Activated CD4-positive, alpha-beta T cell treated with anti-CD3 and anti-CD28 coated beads, Interleukin-2, amount 50 U/mL, for 4 hours (primary cell): ENCODE results near the gene CD53.

ENCODE experiments used
- DNase-seq, 2 experiments: peaks; one replicate each; pipeline ENCODE4 v3.0.0-alpha.2; 2020

Gene CD53

DNA sequence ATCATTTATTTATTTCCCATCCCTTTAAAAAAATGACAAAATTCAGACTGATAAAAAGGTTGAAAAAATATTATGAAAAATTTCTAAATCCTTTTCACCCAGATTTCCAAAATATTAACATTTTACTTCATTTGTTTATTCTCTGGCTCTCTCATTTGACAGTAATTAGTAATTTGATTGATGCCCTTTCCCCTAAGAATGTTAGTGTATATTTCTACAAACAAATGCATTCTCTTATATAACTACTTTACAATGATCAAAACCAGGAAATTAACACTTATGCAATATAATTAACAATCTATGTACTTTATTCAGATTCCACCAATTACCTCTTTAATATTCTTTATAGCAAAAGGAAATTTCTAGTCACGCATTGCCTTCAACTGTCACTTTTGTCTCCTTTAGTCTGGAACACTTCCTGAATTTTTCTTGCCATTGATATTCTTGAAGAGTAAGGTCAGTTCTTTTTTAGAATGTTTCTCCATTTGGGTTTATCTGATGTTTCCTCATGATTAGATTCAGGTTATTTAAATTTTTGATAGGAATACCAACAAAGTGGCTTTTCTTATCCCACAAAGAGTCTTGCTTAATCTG is 3.9 kb downstream of the CD53 start:
- no peak for DNase-seq

- DNase-seq = no peak
Observed at GRCh38 chr1:110877364-110877763, 4.4 kb downstream of the CD53 start.

- DNase-seq = no peak
Observed at GRCh38 chr1:110877776-110878175, 4.8 kb downstream of the CD53 start.

GRCh38 chr1:110878591-110878990 is 5.6 kb downstream of the CD53 start:
- DNase-seq = no peak

DNA sequence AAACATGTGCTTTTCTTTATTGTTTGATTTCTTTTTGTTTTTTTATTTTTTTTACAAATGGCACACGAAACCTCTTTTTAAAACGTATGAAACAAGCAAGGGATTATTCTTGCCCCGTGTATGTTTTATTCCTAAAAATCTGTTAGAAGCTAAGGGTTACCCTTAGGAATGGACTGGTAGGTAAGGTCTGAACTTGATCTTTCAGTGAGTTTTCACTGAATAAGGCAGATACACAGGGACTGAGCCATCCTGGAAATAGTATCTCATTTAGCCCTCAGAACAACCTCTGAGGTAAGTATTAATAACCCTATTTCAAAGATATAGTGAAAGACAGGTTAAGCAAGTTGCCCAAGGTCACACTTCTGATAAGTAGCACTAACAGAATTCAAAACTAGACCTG is 6.0 kb downstream of the CD53 start:
- no peak for DNase-seq

DNA sequence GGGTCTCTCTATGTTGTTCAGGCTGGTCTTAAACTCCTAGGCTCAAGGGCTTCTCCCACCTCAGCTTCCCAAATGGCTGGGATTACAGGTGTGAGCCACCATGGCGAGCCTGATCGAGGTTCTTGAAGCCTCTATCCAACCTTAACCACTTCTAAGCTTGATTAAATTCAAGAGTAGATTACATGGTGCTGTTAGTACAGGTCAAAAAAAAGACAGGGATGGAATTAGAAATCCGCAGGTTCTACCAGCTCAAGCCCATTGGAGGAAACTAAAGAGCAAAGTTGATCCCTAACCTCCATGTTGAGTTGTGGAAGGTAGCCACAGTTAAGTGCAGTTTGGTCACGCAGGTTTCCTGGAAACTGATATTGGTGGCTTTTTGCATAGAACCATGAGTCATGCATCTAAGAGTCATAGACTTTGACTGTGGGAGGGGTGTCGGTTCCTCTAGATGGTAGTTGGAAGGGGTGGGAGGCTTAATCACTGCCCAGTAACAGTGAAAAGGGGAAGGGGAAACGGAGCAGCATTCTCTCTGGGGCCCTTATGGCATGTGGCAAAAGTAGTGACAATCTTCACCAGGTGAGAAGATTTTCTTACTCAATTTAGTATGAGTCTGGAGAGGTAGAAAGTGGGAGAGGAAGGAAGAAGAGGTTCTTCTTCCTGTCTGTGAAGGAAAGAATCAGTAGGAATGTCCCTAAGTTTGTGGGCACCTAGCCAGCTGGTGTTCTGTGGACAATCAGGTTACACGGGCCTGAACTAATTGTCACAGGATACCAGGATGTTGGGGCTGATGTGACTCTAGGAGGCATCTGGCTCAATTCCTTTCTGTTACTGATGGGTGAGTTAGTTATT is 7.0 kb downstream of the CD53 start:
- DNase-seq = peak; percentile 52 to 55

GRCh38 chr1:110880708-110881374 is 7.9 kb downstream of the CD53 start:
- peak; percentile 18 to 32 for DNase-seq

- no peak for DNase-seq
Observed at GRCh38 chr1:110888049-110888448, 15.1 kb downstream of the CD53 start.

GRCh38 chr1:110888641-110889040 is 15.7 kb downstream of the CD53 start:
- no peak for DNase-seq

GRCh38 chr1:110890474-110891196 is 17.7 kb downstream of the CD53 start:
- no peak for DNase-seq

GRCh38 chr1:110893908-110894490 is 21.1 kb downstream of the CD53 start:
- DNase-seq = no peak

DNA sequence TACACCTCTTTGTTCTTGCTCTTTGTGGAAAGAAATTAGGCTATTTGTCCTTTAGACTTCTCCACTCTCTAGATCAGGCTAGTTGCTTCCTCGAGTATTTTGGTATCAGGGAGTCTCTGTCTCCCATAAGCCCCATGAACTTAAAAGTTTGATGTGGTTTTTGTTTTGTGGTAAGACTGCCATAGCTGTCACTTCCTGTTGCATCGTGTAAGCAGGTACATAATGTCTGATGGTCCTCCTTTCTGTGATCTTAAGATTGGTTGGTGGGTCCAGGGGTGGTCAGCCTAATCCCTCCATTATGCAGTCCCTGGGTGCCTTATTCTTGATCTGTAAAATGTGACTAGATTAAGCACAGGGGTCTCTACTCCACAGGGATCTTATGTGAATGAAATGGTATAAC is 23.1 kb downstream of the CD53 start:
- DNase-seq = no peak

DNA sequence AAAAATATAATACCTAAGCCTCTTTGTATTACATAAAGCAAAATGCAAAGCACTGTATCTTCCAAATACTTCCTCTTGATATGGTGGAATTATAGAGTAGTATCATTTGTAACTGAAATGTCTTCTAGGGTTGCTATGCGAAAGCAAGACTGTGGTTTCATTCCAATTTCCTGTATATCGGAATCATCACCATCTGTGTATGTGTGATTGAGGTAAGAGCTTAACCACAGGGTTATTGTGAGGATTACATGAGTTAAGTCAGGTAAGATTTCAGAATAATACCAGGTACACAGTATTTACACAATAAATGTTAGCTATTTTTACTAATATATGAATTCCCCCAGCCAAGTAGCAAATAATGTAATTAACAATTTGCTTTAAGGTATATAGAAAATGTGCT is 24.7 kb downstream of the CD53 start:
- DNase-seq = no peak

DNA sequence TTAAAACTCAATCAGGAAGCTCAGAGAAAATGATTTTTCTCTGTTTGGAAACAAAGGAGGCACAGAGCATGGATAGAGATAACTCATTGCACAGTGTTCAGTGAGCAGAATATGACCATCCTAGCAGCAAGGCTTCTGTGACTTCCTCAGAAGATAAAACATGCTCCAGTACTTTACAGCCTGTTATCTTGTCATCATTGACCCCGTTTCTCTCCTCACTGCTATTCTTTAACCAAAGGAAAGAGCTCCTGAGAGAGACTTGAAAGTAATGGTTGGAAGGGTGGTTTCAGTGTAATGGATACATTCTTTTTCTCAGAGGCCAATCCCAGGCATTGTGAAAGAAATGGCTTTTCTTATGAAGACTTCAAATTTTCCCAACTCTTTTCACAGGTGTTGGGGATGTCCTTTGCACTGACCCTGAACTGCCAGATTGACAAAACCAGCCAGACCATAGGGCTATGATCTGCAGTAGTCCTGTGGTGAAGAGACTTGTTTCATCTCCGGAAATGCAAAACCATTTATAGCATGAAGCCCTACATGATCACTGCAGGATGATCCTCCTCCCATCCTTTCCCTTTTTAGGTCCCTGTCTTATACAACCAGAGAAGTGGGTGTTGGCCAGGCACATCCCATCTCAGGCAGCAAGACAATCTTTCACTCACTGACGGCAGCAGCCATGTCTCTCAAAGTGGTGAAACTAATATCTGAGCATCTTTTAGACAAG is 25.9 kb downstream of the CD53 start:
- no peak for DNase-seq

DNA sequence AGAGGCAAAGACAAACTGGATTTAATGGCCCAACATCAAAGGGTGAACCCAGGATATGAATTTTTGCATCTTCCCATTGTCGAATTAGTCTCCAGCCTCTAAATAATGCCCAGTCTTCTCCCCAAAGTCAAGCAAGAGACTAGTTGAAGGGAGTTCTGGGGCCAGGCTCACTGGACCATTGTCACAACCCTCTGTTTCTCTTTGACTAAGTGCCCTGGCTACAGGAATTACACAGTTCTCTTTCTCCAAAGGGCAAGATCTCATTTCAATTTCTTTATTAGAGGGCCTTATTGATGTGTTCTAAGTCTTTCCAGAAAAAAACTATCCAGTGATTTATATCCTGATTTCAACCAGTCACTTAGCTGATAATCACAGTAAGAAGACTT is 26.5 kb downstream of the CD53 start:
- no peak for DNase-seq

- DNase-seq = no peak
Observed at GRCh38 chr1:110902820-110903463, 30.0 kb downstream of the CD53 start.

DNA sequence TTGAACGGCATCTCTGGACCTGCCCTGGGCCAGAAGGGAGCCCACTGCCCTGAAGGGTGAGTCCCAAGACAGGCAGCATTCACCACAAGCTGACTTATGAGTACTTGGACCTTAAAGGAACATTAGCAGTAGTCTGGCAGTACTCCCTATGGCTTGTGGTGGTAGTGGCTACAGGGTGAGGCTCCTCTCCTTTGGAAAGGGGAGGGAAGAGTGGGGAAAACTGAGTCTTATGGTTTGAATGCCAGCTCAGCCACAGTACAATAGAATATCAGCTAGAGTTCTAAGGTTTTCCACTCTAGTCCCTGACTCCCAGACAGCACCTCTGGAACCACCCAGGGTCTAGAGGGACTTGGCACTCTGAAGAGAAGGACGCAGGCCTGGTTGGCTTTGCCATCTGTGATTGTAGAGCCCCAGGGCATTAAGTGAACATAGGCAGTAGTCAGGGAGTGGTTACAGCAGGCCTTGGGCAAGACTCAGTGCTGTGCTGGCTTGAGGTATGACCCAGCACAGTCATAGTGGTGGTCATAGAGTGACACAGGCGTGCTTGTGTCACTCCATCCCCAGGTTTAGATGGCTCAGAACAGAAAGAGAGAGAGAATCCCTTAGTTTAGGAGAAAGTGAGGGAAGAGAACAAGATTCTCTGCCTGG is 31.0 kb downstream of the CD53 start:
- no peak for DNase-seq

DNA sequence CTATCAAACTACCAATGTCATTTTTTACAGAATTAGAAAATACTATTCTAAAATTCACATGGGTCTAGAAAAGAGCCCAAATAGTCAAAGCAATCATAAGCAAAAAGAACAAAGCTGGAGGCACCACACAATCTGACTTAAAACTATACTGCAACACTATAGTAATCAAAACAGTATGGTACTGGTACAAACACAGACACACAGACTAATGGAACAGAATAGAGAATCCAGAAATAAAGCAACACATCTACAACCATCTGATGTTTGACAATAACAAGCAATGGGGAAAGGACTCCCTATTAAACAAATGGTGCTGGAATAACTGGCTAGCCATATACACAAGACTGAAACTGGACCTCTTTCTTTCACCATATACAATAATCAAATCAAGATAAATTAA is 39.8 kb downstream of the CD53 start:
- no peak for DNase-seq

- DNase-seq = no peak
Observed at GRCh38 chr1:110914676-110915075, 41.7 kb downstream of the CD53 start.

- DNase-seq = no peak
Observed at GRCh38 chr1:110915804-110916203, 42.9 kb downstream of the CD53 start.

GRCh38 chr1:110916274-110916668 is 43.3 kb downstream of the CD53 start:
- DNase-seq = no peak
